Peyer's patch (tissue), 4 donors: Measurements from ENCODE around the gene HBQ1. TPM values are rescaled to one million over a fixed set of nuclear protein-coding genes. Genes with fewer than 3 reads are reported as not detected.
"Not testable (repeated sequence)": the region's sequence is repeated elsewhere in the genome, so short reads cannot be mapped to it uniquely, and the experiment has no call there.

Experiments
- DNase-seq, 3 donors: peaks; one replicate each; pipeline ENCODE4 v3.0.0-alpha.2; 2017 to 2019
- H3K27ac ChIP-seq, 4 donors: fragments of 200-600 bp; sonication (generic); one replicate each; pipeline ENCODE4 v1.5.1; 2016 to 2019
- H3K27me3 ChIP-seq, 2 donors: fragments of 200-600 bp; sonication (generic); one replicate each; pipeline ENCODE4 v1.5.1; 2019
- H3K36me3 ChIP-seq, 3 donors: fragments of 200-600 bp; sonication (generic); one replicate each; pipeline ENCODE4 v1.5.1; 2016 to 2019
- H3K4me1 ChIP-seq, 4 donors: fragments of 200-600 bp; sonication (generic); one replicate each; pipeline ENCODE4 v1.5.1; 2016 to 2019
- H3K4me3 ChIP-seq, 4 donors: fragments of 200-600 bp; sonication (generic); 1 replicate in 3 of 4; 2 replicates in 1 of 4; pipeline ENCODE4 v1.5.1; 2016 to 2019; ENCODE audit warnings: mild to moderate bottlenecking in 1 of 4
- H3K9me3 ChIP-seq, 4 donors: fragments of 200-600 bp; sonication (generic); one replicate each; pipeline ENCODE4 v1.5.1; 2016 to 2019; ENCODE audit warnings: mild to moderate bottlenecking in 1 of 4
- CTCF ChIP-seq, 6 experiments: fragments of 450-650 bp in 4 of 6; fragments of 200-600 bp in 2 of 6; sonication (generic) in 1 of 6; IDR thresholded peaks; one replicate each; pipeline ENCODE4 v1.5.1; 2017 to 2019; ENCODE audit warnings: antibody characterized with exemption in 6 of 6, mild to moderate bottlenecking in 3 of 6, moderate library complexity in 1 of 6
- POLR2A ChIP-seq, 2 donors: fragments of 450-650 bp; IDR thresholded peaks; one replicate each; pipeline ENCODE4 v1.5.1; 2017; ENCODE audit warnings: antibody characterized with exemption in 2 of 2, mild to moderate bottlenecking in 2 of 2, moderate library complexity in 2 of 2
- total RNA-seq, 4 donors: library from RNA; depleted of rRNA; stranded (reverse); fragments of >200 nt; gene quantifications; one replicate each; pipeline ENCODE4 v1.1.0, GENCODE V29; 2016

HBQ1 gene
- total RNA-seq, 4 donors from 2014 or later = not detected

- DNase-seq = no peak
- no peak overlapping the region for H3K27ac ChIP-seq
- H3K4me3 ChIP-seq = no peak overlapping the region
- H3K27me3 ChIP-seq = peaks cover 0 to 49% of the 10 kb centered on the region in 2 donors
- H3K9me3 ChIP-seq = no peaks in the 10 kb centered on the region
- H3K36me3 ChIP-seq = no peaks in the 10 kb centered on the region
- H3K4me1 ChIP-seq = peaks cover 0 to 18% (median 8%) of the 10 kb centered on the region in 4 donors
- TF ChIP-seq POLR2A (IDR thresholded peaks at IDR 0.05) = no peak
- TF ChIP-seq CTCF (IDR thresholded peaks at IDR 0.05) = no peak
Measured at GRCh38 chr16:169014-169413, 11.2 kb upstream of the HBQ1 start.

- H3K9me3 ChIP-seq, H3K36me3 ChIP-seq, H3K27ac ChIP-seq, DNase-seq, H3K4me3 ChIP-seq: not testable (repeated sequence)
- Histone ChIP-seq H3K27me3 (peaks cover 0 to 49% of the 10 kb centered on the region in 2 donors), H3K4me1 (peaks cover 0 to 16% (median 7%) of the 10 kb centered on the region in 4 donors)
Measured at GRCh38 chr16:170088-170507, 10.2 kb upstream of the HBQ1 start.

- no peak for DNase-seq
- Histone ChIP-seq H3K27ac (no peak overlapping the region), H3K4me3 (no peak overlapping the region), H3K4me1 (peaks cover 0 to 9% (median 3%) of the 10 kb centered on the region in 4 donors), H3K36me3 (no peaks in the 10 kb centered on the region), H3K9me3 (no peaks in the 10 kb centered on the region), H3K27me3 (peaks cover 0 to 47% of the 10 kb centered on the region in 2 donors)
- no peak for TF ChIP-seq CTCF (IDR thresholded peaks at IDR 0.05)
- no peak for TF ChIP-seq POLR2A (IDR thresholded peaks at IDR 0.05)
Measured at GRCh38 chr16:170788-171187, 9.5 kb upstream of the HBQ1 start.

- H3K9me3 ChIP-seq, H3K4me3 ChIP-seq, H3K4me1 ChIP-seq, H3K27ac ChIP-seq, DNase-seq, H3K36me3 ChIP-seq: not testable (repeated sequence)
- peaks cover 0 to 35% of the 10 kb centered on the region in 2 donors for H3K27me3 ChIP-seq
Measured at GRCh38 chr16:172374-172941, 7.8 kb upstream of the HBQ1 start, which contains the start of gene HBA2. TSS of gene HBA2 (plus strand) at chr16:172876. CDS start at chr16:172913, 37 bp downstream.

GRCh38 chr16:173211-173854, 6.9 kb upstream of the HBQ1 start:
- peaks cover 0 to 36% of the 10 kb centered on the region in 2 donors for H3K27me3 ChIP-seq

GRCh38 chr16:173928-174769, 6.1 kb upstream of the HBQ1 start:
- not testable (repeated sequence) for H3K4me1 ChIP-seq, H3K36me3 ChIP-seq, H3K9me3 ChIP-seq, H3K4me3 ChIP-seq, DNase-seq, H3K27ac ChIP-seq
- peaks cover 0 to 36% of the 10 kb centered on the region in 2 donors for H3K27me3 ChIP-seq

More at GRCh38 chr16:173211-173854, 6.9 kb upstream of the HBQ1 start:
- H3K27ac ChIP-seq, H3K4me3 ChIP-seq, DNase-seq, H3K4me1 ChIP-seq, H3K9me3 ChIP-seq, H3K36me3 ChIP-seq: not testable (repeated sequence)

- no peaks in the 10 kb centered on the region for H3K36me3 ChIP-seq
- H3K9me3 ChIP-seq = no peaks in the 10 kb centered on the region
- H3K4me1 ChIP-seq = peaks cover 0 to 7% (median 2%) of the 10 kb centered on the region in 4 donors
- H3K4me3 ChIP-seq = no peak overlapping the region
- TF ChIP-seq CTCF (IDR thresholded peaks at IDR 0.05) (no peak), POLR2A (IDR thresholded peaks at IDR 0.05) (no peak)
- H3K27me3 ChIP-seq = peaks cover 0 to 45% of the 10 kb centered on the region in 2 donors
- no peak for DNase-seq
- no peak overlapping the region for H3K27ac ChIP-seq
Measured at GRCh38 chr16:175011-175949, 5.0 kb upstream of the HBQ1 start.

GRCh38 chr16:176006-176405, 4.3 kb upstream of the HBQ1 start:
- peaks cover 0 to 52% of the 10 kb centered on the region in 2 donors for H3K27me3 ChIP-seq
- not testable (repeated sequence) for H3K36me3 ChIP-seq, H3K27ac ChIP-seq, H3K9me3 ChIP-seq, DNase-seq, H3K4me3 ChIP-seq
- peaks cover 5 to 14% (median 9%) of the 10 kb centered on the region in 4 donors for H3K4me1 ChIP-seq

- not testable (repeated sequence) for H3K9me3 ChIP-seq, H3K27ac ChIP-seq, H3K36me3 ChIP-seq, DNase-seq, H3K4me3 ChIP-seq
- Histone ChIP-seq H3K27me3 (peaks cover 0 to 45% of the 10 kb centered on the region in 2 donors), H3K4me1 (peaks cover 7 to 17% (median 14%) of the 10 kb centered on the region in 4 donors)
Measured at GRCh38 chr16:176477-177382, 3.5 kb upstream of the HBQ1 start, which contains the start of gene HBA1. TSS of gene HBA1 (plus strand) at chr16:176680. CDS start at chr16:176717, 37 bp downstream.
